K562 (cell line): ENCODE measurements around the gene DHPS. TPM values are rescaled to one million over a fixed set of nuclear protein-coding genes. Genes with fewer than 3 reads are reported as not detected.
A peak's percentile ranks its signal among the peaks of the same experiment; 100 is the strongest.

Source experiments
- DPF2 ChIP-seq: fragments of 450-650 bp; IDR thresholded peaks from 2 replicates; pipeline ENCODE4 v1.6.1; 2016
- FOXP1 ChIP-seq: sonication (generic); formaldehyde crosslinking; IDR thresholded peaks from 2 replicates; pipeline ENCODE4 v1.8.0; 2022; ENCODE audit warnings: mild to moderate bottlenecking, missing genetic modification reagents
- HLTF ChIP-seq: fragments of 450-650 bp; IDR thresholded peaks from 2 replicates; pipeline ENCODE4 v1.6.1; 2016
- HMG20A ChIP-seq: fragments of 450-650 bp; formaldehyde crosslinking; conservative IDR thresholded peaks from 2 replicates; pipeline ENCODE4 v1.4.0; 2020; ENCODE audit warnings: mild to moderate bottlenecking, mixed read lengths
- HMGN3 ChIP-seq: IDR thresholded peaks from 2 replicates; pipeline ENCODE4 v1.6.1; 2011; ENCODE audit warnings: borderline replicate concordance, low read depth, mild to moderate bottlenecking, mixed read lengths, low read length; ENCODE audit not compliant: insufficient read length; ENCODE audit errors: extremely low read depth
- HNRNPL ChIP-seq: fragments of 200-400 bp; formaldehyde crosslinking; IDR thresholded peaks from 2 replicates; pipeline ENCODE4 v1.6.1; 2017; ENCODE audit warnings: low read depth, mild to moderate bottlenecking, low read length
- JUND ChIP-seq, 2 experiments: IDR thresholded peaks; 2 replicates in 1 of 2; 3 replicates in 1 of 2; pipeline ENCODE4 v1.6.1; 2011; ENCODE audit warnings: borderline replicate concordance in 2 of 2, low read depth in 2 of 2, low read length in 2 of 2, improper control_type of control experiment in 1 of 2, missing biosample characterization in 1 of 2, missing genetic modification characterization in 1 of 2, missing genetic modification reagents in 1 of 2
- KDM5B ChIP-seq: fragments of 200-600 bp; sonication (generic); IDR thresholded peaks from 2 replicates; pipeline ENCODE4 v1.6.1; 2012; ENCODE audit warnings: low read depth, mild to moderate bottlenecking, moderate library complexity, low read length, control low read depth, inconsistent platforms; ENCODE audit not compliant: insufficient replicate concordance
- MAZ ChIP-seq, 2 experiments: fragments of 450-650 bp in 1 of 2; sonication (generic) in 1 of 2; formaldehyde crosslinking; IDR thresholded peaks in 1 of 2; conservative IDR thresholded peaks in 1 of 2; 2 replicates each; pipeline versions ENCODE4 v1.4.0 to v1.5.0; 2020; ENCODE audit warnings: mild to moderate bottlenecking in 1 of 2, missing genetic modification reagents in 1 of 2
- MYC ChIP-seq, 2 experiments: fragments of 250-450 bp in 1 of 2; sonication (Bioruptor Pico) in 1 of 2; IDR thresholded peaks; 2 replicates each; pipeline versions ENCODE4 v1.5.1 to v1.6.1; 2012 to 2021; ENCODE audit warnings: low read depth in 2 of 2, borderline replicate concordance in 1 of 2, improper control_type of control experiment in 1 of 2, low read length in 1 of 2, mild to moderate bottlenecking in 1 of 2, moderate library complexity in 1 of 2
- NELFE ChIP-seq: IDR thresholded peaks from 2 replicates; pipeline ENCODE4 v1.6.1; 2011; ENCODE audit warnings: mild to moderate bottlenecking; ENCODE audit not compliant: insufficient read depth, insufficient read length
- NR2C1 ChIP-seq, 2 experiments: fragments of 450-650 bp; IDR thresholded peaks; 2 replicates each; pipeline ENCODE4 v1.6.1; 2017; ENCODE audit warnings: mild to moderate bottlenecking in 2 of 2, antibody characterized with exemption in 1 of 2, inconsistent platforms in 1 of 2, missing compliant biosample characterization in 1 of 2, missing genetic modification characterization in 1 of 2
- RFX5 ChIP-seq: IDR thresholded peaks from 2 replicates; pipeline ENCODE4 v1.6.1; 2011; ENCODE audit warnings: low read depth, mild to moderate bottlenecking, improper control_type of control experiment, low read length
- SNRNP70 ChIP-seq: fragments of 200-400 bp; formaldehyde crosslinking; optimal IDR thresholded peaks from 2 replicates; pipeline ENCODE3; 2017; ENCODE audit warnings: low read depth, low read length
- TRIM28 ChIP-seq: fragments of 450-650 bp; IDR thresholded peaks from 2 replicates; pipeline ENCODE4 v1.6.1; 2017
- ZNF347 ChIP-seq: fragments of 450-650 bp; formaldehyde crosslinking; IDR thresholded peaks from 2 replicates; pipeline ENCODE4 v1.4.0; 2020; ENCODE audit warnings: low read depth, mild to moderate bottlenecking, moderate library complexity
- ZNF408 ChIP-seq: fragments of 250-450 bp; sonication (Bioruptor Pico); IDR thresholded peaks from 2 replicates; pipeline ENCODE4 v1.4.0; 2020; ENCODE audit warnings: low read depth, mild to moderate bottlenecking, moderate library complexity
- ZNF699 ChIP-seq: fragments of 250-450 bp; sonication (Bioruptor Pico); IDR thresholded peaks from 2 replicates; pipeline ENCODE4 v1.8.0; 2021; ENCODE audit warnings: mild to moderate bottlenecking, moderate library complexity; ENCODE audit not compliant: insufficient replicate concordance
- ZNF77 ChIP-seq: fragments of 250-450 bp; sonication (Bioruptor Pico); IDR thresholded peaks from 2 replicates; pipeline ENCODE4 v1.5.0; 2020
- polyA plus RNA-seq, 8 experiments: library from polyadenylated mRNA; depleted of rRNA in 4 of 8; stranded (reverse) in 5 of 8; unstranded in 3 of 8; fragments of >200 nt; fragmentation: Nextera tagmentation in 2 of 8; fragmentation: Illumina TruSeq in 1 of 8; extraction: Ambion mirVana in 2 of 8; extraction: Trizol in 1 of 8; gene quantifications; 2 replicates each; pipeline versions ENCODE4 v1.2.1 to v1.2.3, GENCODE V29; 2011 to 2014; ENCODE audit warnings: inconsistent platforms in 1 of 8, missing spikeins in 1 of 8
- total RNA-seq, 7 experiments: library from RNA; depleted of rRNA in 6 of 7; stranded (reverse); fragments of >200 nt in 6 of 7; fragmentation: Illumina TruSeq in 2 of 7; extraction: Trizol in 2 of 7; gene quantifications; 2 replicates each; pipeline versions ENCODE4 v1.2.1 to v1.2.3, GENCODE V29; 2011 to 2021; ENCODE audit warnings: low replicate concordance in 1 of 7
- TF ChIP-seq, protein P1 (sequence below): sonication (generic); formaldehyde crosslinking; IDR thresholded peaks from 2 replicates; pipeline ENCODE4 v1.8.0; 2022; ENCODE audit warnings: missing genetic modification reagents, mild to moderate bottlenecking, moderate library complexity, borderline replicate concordance
- TF ChIP-seq, protein P2 (sequence below): fragments of 450-650 bp; IDR thresholded peaks from 2 replicates; pipeline ENCODE4 v1.6.1; 2016
- TF ChIP-seq, protein P3 (sequence below): sonication (generic); formaldehyde crosslinking; IDR thresholded peaks from 2 replicates; pipeline ENCODE4 v1.9.0; 2022; ENCODE audit warnings: mild to moderate bottlenecking, missing genetic modification reagents

The DHPS gene
- total and polyA plus RNA-seq, 9 of the 15 experiments (the other 6 are each of a cell fraction or from before 2014, with no cell fraction given), result 47.1 to 110 (median 79.9) TPM

DNA sequence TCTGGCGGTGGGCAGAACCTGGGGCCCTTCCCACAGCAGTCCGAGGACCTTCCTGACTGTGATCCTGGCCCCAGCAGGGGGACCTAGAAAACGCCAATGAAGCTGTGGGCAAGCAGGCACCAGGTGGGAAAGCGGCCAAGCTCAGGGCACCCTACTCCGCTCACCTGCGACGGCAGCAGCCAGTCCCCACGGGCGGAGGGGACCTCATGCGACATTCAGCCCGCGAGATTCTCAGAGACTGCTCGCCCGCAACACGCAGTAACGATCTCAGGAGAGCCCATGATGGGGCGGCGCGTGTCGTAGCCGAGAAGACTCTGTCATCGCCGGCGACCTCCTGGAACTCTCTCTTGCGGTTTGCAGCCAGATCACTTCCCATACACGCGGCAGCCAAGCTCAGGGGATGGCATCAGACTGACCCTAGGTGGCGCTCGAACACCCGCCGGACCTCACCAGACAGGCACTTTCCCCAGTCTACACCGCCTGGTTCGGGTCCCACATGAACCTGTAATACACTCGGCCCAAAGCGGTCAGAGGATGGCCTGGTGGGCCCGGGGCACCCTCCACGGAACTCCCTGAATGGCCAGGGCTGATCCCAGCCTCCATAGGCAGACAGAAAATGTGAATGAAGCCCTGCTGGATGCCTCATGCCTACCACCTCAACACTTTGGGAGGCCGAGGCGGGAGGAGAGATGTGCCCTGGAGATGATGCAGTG, 41.6 kb downstream of the DHPS start (continued):
- TF ChIP-seq SNRNP70 (no peak), NR2C1 (IDR thresholded peaks at IDR 0.05) (no peak), NR2C1 (tag; IDR thresholded peaks at IDR 0.05) (no peak), MYC (IDR thresholded peaks at IDR 0.05; ENCODE audit: low read depth, low read length) (peak; percentile 82), MYC (CRISPR knock-in tag; IDR thresholded peaks at IDR 0.05; ENCODE audit: borderline replicate concordance, low read depth) (no peak), RFX5 (no peak), ZNF699 (CRISPR knock-in tag) (no peak), ZNF347 (no peak), ZNF408 (CRISPR knock-in tag) (no peak), FOXP1 (CRISPR knock-in tag) (peak; percentile 89; the same call in 1 of the 2 replicates), HNRNPL (no peak), ZNF77 (CRISPR knock-in tag) (no peak), HMGN3 (peak; percentile 27), MAZ (CRISPR knock-in tag; conservative IDR thresholded peaks at IDR 0.05 in 1 of 2, IDR thresholded peaks at IDR 0.05 in 1 of 2) (peak in 1 of 2 experiments; percentile 52; a peak in 1 of 4 replicates), KDM5B (no peak), NELFE (no peak), HLTF (no peak), JUND (IDR thresholded peaks at IDR 0.05; ENCODE audit: borderline replicate concordance, low read depth, low read length) (peak; percentile 37; the same call in 1 of the 2 replicates), JUND (tag; IDR thresholded peaks at IDR 0.05; ENCODE audit: borderline replicate concordance, low read depth, low read length) (no peak), TRIM28 (no peak), HMG20A (CRISPR knock-in tag) (no peak), DPF2 (peak; percentile 33; the same call in 1 of the 2 replicates)
- TF ChIP-seq, protein P1, sequence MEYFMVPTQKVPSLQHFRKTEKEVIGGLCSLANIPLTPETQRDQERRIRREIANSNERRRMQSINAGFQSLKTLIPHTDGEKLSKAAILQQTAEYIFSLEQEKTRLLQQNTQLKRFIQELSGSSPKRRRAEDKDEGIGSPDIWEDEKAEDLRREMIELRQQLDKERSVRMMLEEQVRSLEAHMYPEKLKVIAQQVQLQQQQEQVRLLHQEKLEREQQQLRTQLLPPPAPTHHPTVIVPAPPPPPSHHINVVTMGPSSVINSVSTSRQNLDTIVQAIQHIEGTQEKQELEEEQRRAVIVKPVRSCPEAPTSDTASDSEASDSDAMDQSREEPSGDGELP, result peak; percentile 58; the same call in 1 of the 2 replicates
- TF ChIP-seq, protein P2, sequence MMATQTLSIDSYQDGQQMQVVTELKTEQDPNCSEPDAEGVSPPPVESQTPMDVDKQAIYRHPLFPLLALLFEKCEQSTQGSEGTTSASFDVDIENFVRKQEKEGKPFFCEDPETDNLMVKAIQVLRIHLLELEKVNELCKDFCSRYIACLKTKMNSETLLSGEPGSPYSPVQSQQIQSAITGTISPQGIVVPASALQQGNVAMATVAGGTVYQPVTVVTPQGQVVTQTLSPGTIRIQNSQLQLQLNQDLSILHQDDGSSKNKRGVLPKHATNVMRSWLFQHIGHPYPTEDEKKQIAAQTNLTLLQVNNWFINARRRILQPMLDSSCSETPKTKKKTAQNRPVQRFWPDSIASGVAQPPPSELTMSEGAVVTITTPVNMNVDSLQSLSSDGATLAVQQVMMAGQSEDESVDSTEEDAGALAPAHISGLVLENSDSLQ, result peak; percentile 7; the same call in 1 of the 2 replicates
- TF ChIP-seq, protein P3, sequence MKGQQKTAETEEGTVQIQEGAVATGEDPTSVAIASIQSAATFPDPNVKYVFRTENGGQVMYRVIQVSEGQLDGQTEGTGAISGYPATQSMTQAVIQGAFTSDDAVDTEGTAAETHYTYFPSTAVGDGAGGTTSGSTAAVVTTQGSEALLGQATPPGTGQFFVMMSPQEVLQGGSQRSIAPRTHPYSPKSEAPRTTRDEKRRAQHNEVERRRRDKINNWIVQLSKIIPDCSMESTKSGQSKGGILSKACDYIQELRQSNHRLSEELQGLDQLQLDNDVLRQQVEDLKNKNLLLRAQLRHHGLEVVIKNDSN (CRISPR knock-in tag), result 0 out of 2 replicates have a peak, but pooled peaks have one; percentile 28
